Esophagus muscularis mucosa (tissue), 4 donors: Measurements from ENCODE around the gene PSPC1. TPM values are rescaled to one million over a fixed set of nuclear protein-coding genes. Genes with fewer than 3 reads are reported as not detected.

Source experiments
- DNase-seq: peaks from one replicate; pipeline ENCODE4 v3.0.0-alpha.2; 2017; ENCODE audit errors: extremely low spot score
- H3K27ac ChIP-seq, 4 donors: fragments of 200-600 bp; sonication (generic); replicated peaks in 1 of 4; 1 replicate in 3 of 4; 2 replicates in 1 of 4; pipeline ENCODE4 v1.5.1; 2016 to 2019; ENCODE audit warnings: mild to moderate bottlenecking in 1 of 4
- H3K27me3 ChIP-seq, 4 donors: fragments of 200-600 bp; sonication (generic); one replicate each; pipeline versions ENCODE4 v1.5.1 to v1.6.0; 2016 to 2019
- H3K36me3 ChIP-seq, 4 donors: fragments of 200-600 bp; sonication (generic); one replicate each; pipeline ENCODE4 v1.5.1; 2016 to 2019
- H3K4me1 ChIP-seq, 4 donors: fragments of 200-600 bp; sonication (generic); one replicate each; pipeline ENCODE4 v1.5.1; 2016 to 2019
- H3K4me3 ChIP-seq, 4 donors: fragments of 200-600 bp; sonication (generic); 1 replicate in 2 of 4; 2 replicates in 2 of 4; pipeline ENCODE4 v1.5.1; 2016 to 2019; ENCODE audit warnings: mild to moderate bottlenecking in 4 of 4, moderate library complexity in 1 of 4
- H3K9me3 ChIP-seq, 4 donors: fragments of 200-600 bp; sonication (generic); 1 replicate in 3 of 4; 2 replicates in 1 of 4; pipeline ENCODE4 v1.5.1; 2016 to 2019
- CTCF ChIP-seq, 3 experiments: fragments of 200-600 bp in 2 of 3; fragments of 450-650 bp in 1 of 3; sonication (generic) in 2 of 3; IDR thresholded peaks; one replicate each; pipeline ENCODE4 v1.5.1; 2017 to 2019; ENCODE audit warnings: antibody characterized with exemption in 3 of 3, mild to moderate bottlenecking in 2 of 3, moderate library complexity in 1 of 3
- EP300 ChIP-seq: sonication (generic); formaldehyde crosslinking; IDR thresholded peaks from one replicate; pipeline ENCODE4 v1.6.1; 2017; ENCODE audit warnings: antibody characterized with exemption
- POLR2A ChIP-seq: fragments of 450-650 bp; IDR thresholded peaks from one replicate; pipeline ENCODE4 v1.6.1; 2017; ENCODE audit warnings: antibody characterized with exemption, moderate library complexity, mild to moderate bottlenecking, low read depth
- POLR2AphosphoS5 ChIP-seq, 2 donors: sonication (generic); formaldehyde crosslinking; IDR thresholded peaks; one replicate each; pipeline ENCODE4 v1.6.1; 2017; ENCODE audit warnings: antibody characterized with exemption in 2 of 2
- WGBS: methylation state at CpG from one replicate; pipeline ENCODE4 v1.1.5; 2018; 5-methylcytosine and 5-hydroxymethylcytosine counted together
- intact Hi-C: fragments of 100-400 bp; cut with DNase I; formaldehyde crosslinking; loops from one replicate; pipeline ENCODE4 v1.15.1; 2023
- total RNA-seq, 4 donors: library from RNA; depleted of rRNA; stranded (reverse); fragments of >200 nt; gene quantifications; one replicate each; pipeline versions ENCODE4 v1.1.0 to v1.2.1, GENCODE V29; 2016

The PSPC1 gene
- total RNA-seq, 4 donors from 2014 or later: 35.0 to 53.8 (median 48.4) TPM

GRCh38 chr13:19737844-19738557 is 44.7 kb downstream of the PSPC1 start:
- peaks cover 22 to 68% (median 34%) of the 10 kb centered on the region in 4 donors for H3K36me3 ChIP-seq
- no peak overlapping the region for H3K4me3 ChIP-seq
- 87% methylated on average over 4 of the region's 4 CpGs for WGBS
- H3K4me1 ChIP-seq: no peaks in the 10 kb centered on the region
- H3K27me3 ChIP-seq: no peaks in the 10 kb centered on the region
- H3K27ac ChIP-seq: no peak overlapping the region
- TF ChIP-seq POLR2AphosphoS5 (IDR thresholded peaks at IDR 0.05): no peak
- no peak for TF ChIP-seq CTCF (IDR thresholded peaks at IDR 0.05)
- no peak for TF ChIP-seq POLR2A
- no peak for TF ChIP-seq EP300
- no peak for DNase-seq
- no peaks in the 10 kb centered on the region for H3K9me3 ChIP-seq
- intact Hi-C loops: no loop called here

- TF ChIP-seq POLR2A: no peak
- TF ChIP-seq CTCF (IDR thresholded peaks at IDR 0.05): no peak
- no peak for TF ChIP-seq EP300
- no peak for TF ChIP-seq POLR2AphosphoS5 (IDR thresholded peaks at IDR 0.05)
- Histone ChIP-seq H3K4me3 (no peak overlapping the region), H3K27ac (no peak overlapping the region), H3K9me3 (no peaks in the 10 kb centered on the region), H3K27me3 (no peaks in the 10 kb centered on the region), H3K36me3 (peaks cover 0 to 58% (median 18%) of the 10 kb centered on the region in 4 donors), H3K4me1 (peaks cover 0 to 6% (median 3%) of the 10 kb centered on the region in 4 donors)
- intact Hi-C loops: no loop called here
- no peak for DNase-seq
- 35% methylated on average over 1 of the region's 1 CpG for WGBS
These were observed 56.1 kb downstream of the PSPC1 start for GRCh38 chr13:19726611-19727010.

- no peaks in the 10 kb centered on the region for H3K27me3 ChIP-seq
- H3K36me3 ChIP-seq: peaks cover 0 to 53% (median 15%) of the 10 kb centered on the region in 4 donors
- no peak overlapping the region for H3K27ac ChIP-seq
- H3K4me1 ChIP-seq: peaks cover 0 to 9% (median 8%) of the 10 kb centered on the region in 4 donors
- no peak for TF ChIP-seq POLR2AphosphoS5 (IDR thresholded peaks at IDR 0.05)
- no peak for TF ChIP-seq EP300
- no peak for TF ChIP-seq POLR2A
- no peak for TF ChIP-seq CTCF (IDR thresholded peaks at IDR 0.05)
- 78% methylated on average over 3 of the region's 3 CpGs for WGBS
- intact Hi-C loops: no loop called here
- no peak for DNase-seq
- no peaks in the 10 kb centered on the region for H3K9me3 ChIP-seq
- no peak overlapping the region for H3K4me3 ChIP-seq
These were observed 57.4 kb downstream of the PSPC1 start for GRCh38 chr13:19725320-19725719.

- Histone ChIP-seq H3K4me1 (peaks cover 0 to 9% (median 5%) of the 10 kb centered on the region in 4 donors), H3K9me3 (no peaks in the 10 kb centered on the region), H3K4me3 (no peak overlapping the region), H3K27ac (no peak overlapping the region), H3K27me3 (no peaks in the 10 kb centered on the region), H3K36me3 (peaks cover 0 to 38% (median 5%) of the 10 kb centered on the region in 4 donors)
- TF ChIP-seq EP300 (no peak), POLR2A (no peak), POLR2AphosphoS5 (IDR thresholded peaks at IDR 0.05) (no peak), CTCF (IDR thresholded peaks at IDR 0.05) (no peak)
- DNase-seq: no peak
- intact Hi-C loops: no loop called here
- 93% methylated on average over 2 of the region's 2 CpGs for WGBS
These were observed 62.7 kb downstream of the PSPC1 start for GRCh38 chr13:19720039-19720438.
